Measurements from ENCODE around the gene NOXO1.

GRCh38 chr16:1950047-1950446 is 31.2 kb downstream of the NOXO1 start:
- TF ChIP-seq POLR2A (IDR thresholded peaks at IDR 0.05): no peak
- no peak for TF ChIP-seq CTCF (IDR thresholded peaks at IDR 0.05)

All from heart left ventricle (tissue), 13 donors.